ENCODE data around the gene ZSWIM5.

ZSWIM5 gene

GRCh38 chr1:44976252-44976651 lies 230.2 kb downstream of the ZSWIM5 start:
- TF ChIP-seq ZNF274 (IDR thresholded peaks at IDR 0.05; ENCODE audit: low read depth, low read length) = no peak
- no peak overlapping the region for H3K4me3 ChIP-seq (ENCODE audit: low read length)

GRCh38 chr1:44973645-44974044 lies 232.8 kb downstream of the ZSWIM5 start:
- no peak for TF ChIP-seq ZNF274 (IDR thresholded peaks at IDR 0.05; ENCODE audit: low read depth, low read length)

DNA sequence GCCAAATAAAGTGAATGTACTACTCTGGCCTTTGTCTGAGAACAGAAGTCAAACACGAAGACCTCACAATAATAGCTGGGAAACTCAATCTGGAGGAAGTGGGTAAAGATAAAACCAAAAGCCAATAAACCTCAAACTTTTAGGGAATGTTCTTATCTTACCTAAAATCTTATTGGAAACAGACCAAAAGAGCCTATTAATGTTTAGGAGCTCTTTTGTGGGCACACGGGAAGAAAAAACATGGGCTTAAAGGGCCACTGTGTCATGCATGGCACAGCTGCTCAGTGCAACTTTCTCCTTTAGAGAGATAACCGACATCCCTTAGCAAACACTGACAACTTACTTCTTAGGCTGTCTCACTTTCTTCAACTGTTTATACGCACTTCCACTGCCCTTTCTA lies 236.1 kb downstream of the ZSWIM5 start:
- no peak for TF ChIP-seq ZNF274 (IDR thresholded peaks at IDR 0.05; ENCODE audit: low read depth, low read length)
- H3K4me3 ChIP-seq (ENCODE audit: low read length) = no peak overlapping the region

More at GRCh38 chr1:44973645-44974044, 232.8 kb downstream of the ZSWIM5 start:
- H3K4me3 ChIP-seq (ENCODE audit: low read length) = no peak overlapping the region

Measured in GM08714 (cell line).